Measurements from ENCODE around the gene LHX4.
"Not testable (repeated sequence)": the region's sequence is repeated elsewhere in the genome, so short reads cannot be mapped to it uniquely, and the experiment has no call there.

LHX4 gene

DNA sequence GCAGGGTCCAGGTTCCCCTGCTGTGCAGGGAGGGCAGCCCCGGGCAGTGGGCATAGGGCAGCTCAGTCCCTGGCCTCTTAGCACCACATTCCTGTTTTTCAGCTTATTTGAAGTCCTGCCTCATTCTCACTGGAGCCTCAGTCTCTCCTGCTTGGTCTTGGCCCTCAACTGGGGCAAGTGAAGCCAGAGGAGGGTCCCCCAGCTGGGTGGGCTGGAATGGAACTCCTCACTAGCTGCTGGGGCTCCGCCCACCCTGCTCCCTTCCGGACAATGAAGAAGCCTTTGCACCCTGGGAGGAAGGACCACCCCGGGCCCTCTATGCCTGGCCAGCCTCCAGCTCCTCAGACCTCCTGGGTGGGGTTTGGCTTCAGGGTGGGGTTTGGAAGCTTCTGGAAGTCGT is 32.8 kb upstream of the LHX4 start:
- no peak overlapping the region for H3K27ac ChIP-seq
- TF ChIP-seq CTCF (conservative IDR thresholded peaks at IDR 0.05) (no peak), ZFX (IDR thresholded peaks at IDR 0.05) (no peak)

- TF ChIP-seq ZFX (IDR thresholded peaks at IDR 0.05) = no peak
- TF ChIP-seq CTCF (conservative IDR thresholded peaks at IDR 0.05) = no peak
- no peak overlapping the region for H3K27ac ChIP-seq
Observed at GRCh38 chr1:180198196-180198595, 31.9 kb upstream of the LHX4 start.

GRCh38 chr1:180198611-180199010 is 31.5 kb upstream of the LHX4 start:
- TF ChIP-seq CTCF (conservative IDR thresholded peaks at IDR 0.05) (no peak), ZFX (IDR thresholded peaks at IDR 0.05) (no peak)
- H3K27ac ChIP-seq = no peak overlapping the region

DNA sequence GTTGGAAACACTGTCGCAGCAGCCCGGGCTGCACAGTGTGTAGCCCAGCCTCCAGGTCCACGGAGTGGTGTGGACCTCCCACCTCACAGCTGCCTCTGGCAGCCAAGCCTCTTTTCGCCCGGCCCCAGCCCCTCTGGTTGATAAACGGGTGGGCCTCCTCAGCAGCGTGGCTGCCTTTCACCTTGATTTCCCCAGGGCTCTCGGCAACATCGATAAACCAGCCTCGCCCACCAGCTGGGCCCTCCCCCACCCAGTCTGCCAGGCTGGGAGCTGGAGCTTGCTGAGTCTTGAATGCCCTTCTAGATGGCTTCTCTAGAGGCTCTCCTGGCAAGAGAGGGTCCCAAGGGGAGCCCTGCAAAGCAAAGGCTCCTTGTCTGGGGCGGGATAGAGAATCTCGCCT is 31.0 kb upstream of the LHX4 start:
- H3K27ac ChIP-seq = no peak overlapping the region
- no peak for TF ChIP-seq ZFX (IDR thresholded peaks at IDR 0.05)

GRCh38 chr1:180201451-180202200 is 28.4 kb upstream of the LHX4 start:
- TF ChIP-seq CTCF (conservative IDR thresholded peaks at IDR 0.05) = no peak
- TF ChIP-seq ZFX (IDR thresholded peaks at IDR 0.05) = no peak
- no peak overlapping the region for H3K27ac ChIP-seq

GRCh38 chr1:180202588-180202987 is 27.5 kb upstream of the LHX4 start:
- not testable (repeated sequence) for H3K27ac ChIP-seq

- H3K27ac ChIP-seq = no peak overlapping the region
- TF ChIP-seq ZFX (IDR thresholded peaks at IDR 0.05) = no peak
- no peak for TF ChIP-seq CTCF (conservative IDR thresholded peaks at IDR 0.05)
Observed at GRCh38 chr1:180204231-180204630, 25.8 kb upstream of the LHX4 start.

DNA sequence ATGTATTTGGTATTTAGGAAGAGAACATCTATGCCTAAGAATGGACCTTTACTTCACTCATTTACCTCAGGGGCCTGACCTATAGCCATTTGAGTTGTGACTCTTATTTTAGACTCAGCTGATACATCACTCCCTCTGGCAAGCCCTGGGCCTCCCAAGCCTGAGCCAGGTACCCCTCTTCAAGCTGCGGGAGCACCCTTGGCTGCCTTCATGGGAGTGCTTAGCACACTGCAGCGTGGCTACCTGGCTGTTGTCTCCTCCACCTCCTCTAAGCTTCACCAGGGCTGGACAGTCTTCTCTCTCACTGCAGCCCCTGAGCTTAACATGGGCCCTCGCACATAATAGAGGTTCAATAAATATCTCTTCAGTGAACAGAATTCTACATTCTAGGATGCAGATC is 23.5 kb upstream of the LHX4 start:
- no peak overlapping the region for H3K27ac ChIP-seq
- TF ChIP-seq ZFX (IDR thresholded peaks at IDR 0.05) = no peak
- no peak for TF ChIP-seq CTCF (conservative IDR thresholded peaks at IDR 0.05)

Data from C4-2B (cell line).